ENCODE measurements around the gene SVOPL.

GRCh38 chr7:138613630-138614029, 87.5 kb downstream of the SVOPL start:
- TF ChIP-seq, protein P1, sequence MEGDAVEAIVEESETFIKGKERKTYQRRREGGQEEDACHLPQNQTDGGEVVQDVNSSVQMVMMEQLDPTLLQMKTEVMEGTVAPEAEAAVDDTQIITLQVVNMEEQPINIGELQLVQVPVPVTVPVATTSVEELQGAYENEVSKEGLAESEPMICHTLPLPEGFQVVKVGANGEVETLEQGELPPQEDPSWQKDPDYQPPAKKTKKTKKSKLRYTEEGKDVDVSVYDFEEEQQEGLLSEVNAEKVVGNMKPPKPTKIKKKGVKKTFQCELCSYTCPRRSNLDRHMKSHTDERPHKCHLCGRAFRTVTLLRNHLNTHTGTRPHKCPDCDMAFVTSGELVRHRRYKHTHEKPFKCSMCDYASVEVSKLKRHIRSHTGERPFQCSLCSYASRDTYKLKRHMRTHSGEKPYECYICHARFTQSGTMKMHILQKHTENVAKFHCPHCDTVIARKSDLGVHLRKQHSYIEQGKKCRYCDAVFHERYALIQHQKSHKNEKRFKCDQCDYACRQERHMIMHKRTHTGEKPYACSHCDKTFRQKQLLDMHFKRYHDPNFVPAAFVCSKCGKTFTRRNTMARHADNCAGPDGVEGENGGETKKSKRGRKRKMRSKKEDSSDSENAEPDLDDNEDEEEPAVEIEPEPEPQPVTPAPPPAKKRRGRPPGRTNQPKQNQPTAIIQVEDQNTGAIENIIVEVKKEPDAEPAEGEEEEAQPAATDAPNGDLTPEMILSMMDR (IDR thresholded peaks at IDR 0.05), result no peak
- no peak for TF ChIP-seq POLR2A (IDR thresholded peaks at IDR 0.05)

Measured in breast epithelium (tissue), 3 donors.